OCI-LY3 (cell line): Measurements from ENCODE around the gene DPF3.

Source experiments
- H2AFZ ChIP-seq: fragments of 200-600, 300-600 bp; shearing (Covaris generic); 2 replicates; pipeline ENCODE4 v1.6.0; 2014; ENCODE audit warnings: antibody characterized with exemption, low read depth, low read length
- H3K27ac ChIP-seq: fragments of 200-600, 300-600 bp; sonication (generic); 2 replicates; pipeline ENCODE4 v1.5.1; 2014; ENCODE audit warnings: mild to moderate bottlenecking, low read length, moderate library complexity, mixed read lengths
- H3K27me3 ChIP-seq: fragments of 200-600, 300-600 bp; sonication (generic); 2 replicates; pipeline ENCODE4 v1.6.1; 2014; ENCODE audit warnings: low read depth, low read length, mixed read lengths
- H3K36me3 ChIP-seq: fragments of 200-600, 300-600 bp; sonication (generic); replicated peaks from 2 replicates; pipeline ENCODE3; 2014; ENCODE audit warnings: low read depth, low read length, mixed read lengths
- H3K4me1 ChIP-seq: fragments of 300-600, 200-600 bp; sonication (generic); 2 replicates; pipeline ENCODE4 v1.6.1; 2014; ENCODE audit warnings: low read length, mixed read lengths
- H3K4me2 ChIP-seq: fragments of 200-600, 300-600 bp; sonication (generic); 2 replicates; pipeline ENCODE4 v1.6.1; 2014; ENCODE audit warnings: low read length, mixed read lengths
- H3K4me3 ChIP-seq: fragments of 300-600, 200-600 bp; sonication (generic); 2 replicates; pipeline ENCODE4 v1.5.1; 2014; ENCODE audit warnings: antibody characterized with exemption, mild to moderate bottlenecking, low read length, moderate library complexity
- H3K79me2 ChIP-seq: fragments of 300-600, 200-600 bp; shearing (Covaris generic); 2 replicates; pipeline ENCODE4 v1.6.1; 2014; ENCODE audit warnings: mild to moderate bottlenecking, low read length, mixed read lengths
- H3K9ac ChIP-seq: fragments of 300-600, 200-600 bp; shearing (Covaris generic); 2 replicates; pipeline ENCODE4 v1.6.0; 2014; ENCODE audit warnings: mild to moderate bottlenecking, low read length, moderate library complexity
- H3K9me3 ChIP-seq: fragments of 200-600, 300-600 bp; shearing (Covaris generic); 2 replicates; pipeline ENCODE4 v1.6.1; 2014; ENCODE audit warnings: low read length, mixed read lengths; ENCODE audit not compliant: insufficient read depth
- H4K20me1 ChIP-seq: fragments of 200-600, 300-600 bp; sonication (generic); 2 replicates; pipeline ENCODE4 v1.6.1; 2016; ENCODE audit warnings: low read length, mixed read lengths; ENCODE audit not compliant: insufficient read depth
- CTCF ChIP-seq: fragments of 200-600, 300-600 bp; sonication (generic); IDR thresholded peaks from 2 replicates; pipeline ENCODE4 v1.5.1; 2014; ENCODE audit warnings: antibody characterized with exemption, low read length, low read depth
- EZH2phosphoT487 ChIP-seq: fragments of 200-600 bp; shearing (Covaris generic); IDR thresholded peaks from 2 replicates; pipeline ENCODE4 v1.6.1; 2018; ENCODE audit warnings: antibody characterized with exemption, mixed run types, low read depth

Gene DPF3

GRCh38 chr14:72599579-72600470 lies 294.1 kb downstream of the DPF3 start:
- Histone ChIP-seq H3K4me1 (no peaks in the 10 kb centered on the region), H3K27ac (no peak overlapping the region), H2AFZ (no peak overlapping the region), H4K20me1 (no peaks in the 10 kb centered on the region), H3K27me3 (peaks cover 63% of the 10 kb centered on the region), H3K4me3 (no peak overlapping the region), H3K9ac (no peak overlapping the region), H3K4me2 (no peak overlapping the region), H3K36me3 (no peaks in the 10 kb centered on the region), H3K79me2 (no peaks in the 10 kb centered on the region), H3K9me3 (no peaks in the 10 kb centered on the region)
- TF ChIP-seq CTCF (no peak), EZH2phosphoT487 (no peak)

- Histone ChIP-seq H3K36me3 (no peaks in the 10 kb centered on the region), H3K4me2 (no peak overlapping the region), H2AFZ (no peak overlapping the region), H3K79me2 (no peaks in the 10 kb centered on the region), H3K9me3 (no peaks in the 10 kb centered on the region), H3K9ac (no peak overlapping the region), H4K20me1 (no peaks in the 10 kb centered on the region), H3K27me3 (peaks cover 64% of the 10 kb centered on the region), H3K27ac (no peak overlapping the region), H3K4me3 (no peak overlapping the region), H3K4me1 (no peaks in the 10 kb centered on the region)
- no peak for TF ChIP-seq CTCF
Measured at GRCh38 chr14:72598306-72598705, 295.6 kb downstream of the DPF3 start.

- Histone ChIP-seq H3K4me2 (no peak overlapping the region), H3K9ac (no peak overlapping the region), H3K36me3 (no peaks in the 10 kb centered on the region), H3K4me1 (no peaks in the 10 kb centered on the region), H4K20me1 (no peaks in the 10 kb centered on the region), H3K4me3 (no peak overlapping the region), H2AFZ (no peak overlapping the region), H3K79me2 (no peaks in the 10 kb centered on the region), H3K27me3 (peaks cover 68% of the 10 kb centered on the region), H3K27ac (no peak overlapping the region), H3K9me3 (no peaks in the 10 kb centered on the region)
- no peak for TF ChIP-seq CTCF
- no peak for TF ChIP-seq EZH2phosphoT487
Measured at GRCh38 chr14:72597252-72598233, 296.4 kb downstream of the DPF3 start.
